Measurements from ENCODE around the gene ROMO1. TPM values are rescaled to one million over a fixed set of nuclear protein-coding genes. Genes with fewer than 3 reads are reported as not detected.
"Not testable (repeated sequence)": the region's sequence is repeated elsewhere in the genome, so short reads cannot be mapped to it uniquely, and the experiment has no call there.

The ROMO1 gene
- total RNA-seq, 2 experiments from 2014 or later: 98.4 to 114 TPM

GRCh38 chr20:35716330-35716729 is 17.1 kb downstream of the ROMO1 start:
- no peak overlapping the region for H3K27ac Mint-ChIP-seq
- peaks cover 76% of the 10 kb centered on the region for H3K36me3 Mint-ChIP-seq (ENCODE audit: low read depth)
- ChIA-PET POLR2A (interaction anchor here (0.6 to 23.9 kb wide), 4 partner anchors 10 to 22 kb away, joined by 3 to 503 read pairs (median 58); partner anchors contain the start of genes NFS1, RBM39 and ROMO1), CTCF (no interaction called here)
- no peak for DNase-seq
- H3K4me1 Mint-ChIP-seq: peaks cover 45% of the 10 kb centered on the region
- H3K4me3 Mint-ChIP-seq: no peak overlapping the region
- H3K27me3 Mint-ChIP-seq: no peaks in the 10 kb centered on the region
- H3K9me3 Mint-ChIP-seq: no peaks in the 10 kb centered on the region

GRCh38 chr20:35718321-35718720 is 19.1 kb downstream of the ROMO1 start:
- DNase-seq, H3K9me3 Mint-ChIP-seq, H3K27me3 Mint-ChIP-seq, H3K4me3 Mint-ChIP-seq, H3K27ac Mint-ChIP-seq: not testable (repeated sequence)
- Mint-ChIP-seq H3K36me3 (ENCODE audit: low read depth) (peaks cover 79% of the 10 kb centered on the region), H3K4me1 (peaks cover 47% of the 10 kb centered on the region)
- ChIA-PET POLR2A (interaction anchor here (3.0 to 23.9 kb wide), 4 partner anchors 8 to 18 kb away, joined by 13 to 503 read pairs (median 26); partner anchors contain the start of genes NFS1, RBM39 and ROMO1), CTCF (interaction anchor here (0.6 to 2.5 kb wide), 3 partner anchors 19 to 166 kb away, joined by 3 to 7 read pairs (median 5); no protein-coding TSS in a partner anchor)

GRCh38 chr20:35718972-35719635 is 19.9 kb downstream of the ROMO1 start:
- H3K4me1 Mint-ChIP-seq: peaks cover 49% of the 10 kb centered on the region
- ChIA-PET POLR2A (interaction anchor here (0.7 to 23.9 kb wide), 7 partner anchors 8 to 228 kb away, joined by 3 to 503 read pairs (median 13); partner anchors contain the start of genes NFS1, RBM39, ROMO1 and SPAG4), CTCF (interaction anchor here (0.6 to 2.5 kb wide), 6 partner anchors 10 to 165 kb away, joined by 3 to 7 read pairs (median 3); no protein-coding TSS in a partner anchor)
- H3K9me3 Mint-ChIP-seq: no peaks in the 10 kb centered on the region
- no peaks in the 10 kb centered on the region for H3K27me3 Mint-ChIP-seq
- H3K4me3 Mint-ChIP-seq: no peak overlapping the region
- DNase-seq: no peak
- no peak overlapping the region for H3K27ac Mint-ChIP-seq
- peaks cover 81% of the 10 kb centered on the region for H3K36me3 Mint-ChIP-seq (ENCODE audit: low read depth)

- Mint-ChIP-seq H3K36me3 (ENCODE audit: low read depth) (peaks cover 82% of the 10 kb centered on the region), H3K27ac (no peak overlapping the region), H3K9me3 (no peaks in the 10 kb centered on the region), H3K27me3 (no peaks in the 10 kb centered on the region), H3K4me3 (no peak overlapping the region), H3K4me1 (peaks cover 50% of the 10 kb centered on the region)
- CTCF ChIA-PET: interaction anchor here (0.8 to 2.5 kb wide), 5 partner anchors 10 to 165 kb away, joined by 3 to 7 read pairs (median 3); no protein-coding TSS in a partner anchor
- no peak for DNase-seq
- POLR2A ChIA-PET: interaction anchor here (0.7 to 23.9 kb wide), 7 partner anchors 9 to 229 kb away, joined by 3 to 503 read pairs (median 13); partner anchors contain the start of genes NFS1, RBM39, ROMO1 and SPAG4
Observed at GRCh38 chr20:35719717-35720116, 20.5 kb downstream of the ROMO1 start.

- H3K36me3 Mint-ChIP-seq (ENCODE audit: low read depth): peaks cover 82% of the 10 kb centered on the region
- no peaks in the 10 kb centered on the region for H3K27me3 Mint-ChIP-seq
- POLR2A ChIA-PET: interaction anchor here (0.7 to 23.9 kb wide), 7 partner anchors 10 to 230 kb away, joined by 3 to 503 read pairs (median 13); partner anchors contain the start of genes NFS1, RBM39, ROMO1 and SPAG4
- no peak overlapping the region for H3K27ac Mint-ChIP-seq
- peaks cover 53% of the 10 kb centered on the region for H3K4me1 Mint-ChIP-seq
- no peak for DNase-seq
- no peaks in the 10 kb centered on the region for H3K9me3 Mint-ChIP-seq
- CTCF ChIA-PET: interaction anchor here (0.8 to 2.5 kb wide), 4 partner anchors 9 to 23 kb away, joined by 3 to 7 read pairs (median 3); no protein-coding TSS in a partner anchor
- no peak overlapping the region for H3K4me3 Mint-ChIP-seq
Observed at GRCh38 chr20:35720165-35721123, 21.2 kb downstream of the ROMO1 start.

GRCh38 chr20:35721219-35721618 is 22.0 kb downstream of the ROMO1 start:
- ChIA-PET CTCF (no interaction called here), POLR2A (interaction anchor here (3.9 to 23.9 kb wide), 3 partner anchors 10 to 16 kb away, joined by 21 to 503 read pairs (median 32); partner anchors contain the start of gene RBM39)
- Mint-ChIP-seq H3K36me3 (ENCODE audit: low read depth) (peaks cover 76% of the 10 kb centered on the region), H3K9me3 (no peaks in the 10 kb centered on the region), H3K27ac (peak overlapping the region; percentile 36), H3K4me3 (no peak overlapping the region), H3K4me1 (peaks cover 51% of the 10 kb centered on the region), H3K27me3 (no peaks in the 10 kb centered on the region)
- DNase-seq: no peak

- ChIA-PET CTCF (no interaction called here), POLR2A (interaction anchor here (3.9 to 23.9 kb wide), 3 partner anchors 11 to 16 kb away, joined by 21 to 503 read pairs (median 32); partner anchors contain the start of gene RBM39)
- no peaks in the 10 kb centered on the region for H3K9me3 Mint-ChIP-seq
- peaks cover 78% of the 10 kb centered on the region for H3K36me3 Mint-ChIP-seq (ENCODE audit: low read depth)
- H3K4me3 Mint-ChIP-seq: no peak overlapping the region
- H3K27me3 Mint-ChIP-seq: no peaks in the 10 kb centered on the region
- H3K27ac Mint-ChIP-seq: peak overlapping the region; percentile 36
- DNase-seq: no peak
- peaks cover 52% of the 10 kb centered on the region for H3K4me1 Mint-ChIP-seq
Observed at GRCh38 chr20:35721621-35722020, 22.4 kb downstream of the ROMO1 start.

GRCh38 chr20:35723275-35723639 is 24.1 kb downstream of the ROMO1 start:
- DNase-seq, H3K9me3 Mint-ChIP-seq, H3K27me3 Mint-ChIP-seq, H3K4me3 Mint-ChIP-seq, CTCF ChIA-PET: not testable (repeated sequence)
- Mint-ChIP-seq H3K27ac (peak overlapping the region; percentile 49), H3K4me1 (peaks cover 47% of the 10 kb centered on the region), H3K36me3 (ENCODE audit: low read depth) (peaks cover 70% of the 10 kb centered on the region)
- POLR2A ChIA-PET: interaction anchor here (0.6 to 5.1 kb wide), 8 partner anchors 9 to 1106 kb away, joined by 3 to 31 read pairs (median 4); partner anchors contain the start of genes PHF20 and RBM39

- CTCF ChIA-PET, DNase-seq, H3K27me3 Mint-ChIP-seq, H3K4me3 Mint-ChIP-seq, H3K9me3 Mint-ChIP-seq: not testable (repeated sequence)
- peak overlapping the region; percentile 49 for H3K27ac Mint-ChIP-seq
- H3K36me3 Mint-ChIP-seq (ENCODE audit: low read depth): peaks cover 72% of the 10 kb centered on the region
- H3K4me1 Mint-ChIP-seq: peaks cover 47% of the 10 kb centered on the region
- POLR2A ChIA-PET: interaction anchor here (0.6 to 5.1 kb wide), 8 partner anchors 8 to 1106 kb away, joined by 3 to 31 read pairs (median 4); partner anchors contain the start of genes PHF20 and RBM39
Observed at GRCh38 chr20:35723652-35724320, 24.6 kb downstream of the ROMO1 start.

- Mint-ChIP-seq H3K27me3 (no peaks in the 10 kb centered on the region), H3K27ac (no peak overlapping the region), H3K36me3 (ENCODE audit: low read depth) (peaks cover 72% of the 10 kb centered on the region), H3K4me3 (no peak overlapping the region), H3K9me3 (no peaks in the 10 kb centered on the region), H3K4me1 (peaks cover 45% of the 10 kb centered on the region)
- CTCF ChIA-PET: interaction anchor here (0.7 to 1.4 kb wide), 2 partner anchors 10 to 64 kb away, joined by 3 to 6 read pairs; no protein-coding TSS in a partner anchor
- no peak for DNase-seq
- POLR2A ChIA-PET: interaction anchor here (1.0 to 5.1 kb wide), 6 partner anchors 11 to 48 kb away, joined by 3 to 31 read pairs (median 5); partner anchors contain the start of genes NFS1, PHF20, RBM39 and ROMO1
Observed at GRCh38 chr20:35724321-35725230, 25.4 kb downstream of the ROMO1 start.

All from activated CD4-positive, alpha-beta memory T cell treated with anti-CD3 and anti-CD28 coated beads, Interleukin-2, amount 10 ng/mL, durations not matched to agents 7 days and 5 days (primary cell).